Mesothelial cell of epicardium (in vitro differentiated cells): ENCODE measurements around the gene FHIT. TPM values are rescaled to one million over a fixed set of nuclear protein-coding genes. Genes with fewer than 3 reads are reported as not detected.
"Not testable (repeated sequence)": the region's sequence is repeated elsewhere in the genome, so short reads cannot be mapped to it uniquely, and the experiment has no call there.

ENCODE experiments used
- DNase-seq, 2 experiments: peaks; one replicate each; pipeline ENCODE4 v3.0.0; 2021; ENCODE audit warnings: low spot score in 2 of 2; ENCODE audit not compliant: unreplicated experiment in 2 of 2
- H3K27ac Mint-ChIP-seq: 2 replicates; pipeline ENCODE4 v1.8.0; 2021; ENCODE audit warnings: mixed read lengths
- H3K27me3 Mint-ChIP-seq: 2 replicates; pipeline ENCODE4 v1.8.0; 2021; ENCODE audit warnings: low read depth, mixed read lengths
- H3K36me3 Mint-ChIP-seq: 2 replicates; pipeline ENCODE4 v1.8.0; 2021; ENCODE audit warnings: mixed read lengths
- H3K4me1 Mint-ChIP-seq: 2 replicates; pipeline ENCODE4 v1.8.0; 2021; ENCODE audit warnings: mixed read lengths
- H3K4me3 Mint-ChIP-seq: 2 replicates; pipeline ENCODE4 v1.8.0; 2021; ENCODE audit warnings: mild to moderate bottlenecking, moderate library complexity, mixed read lengths
- H3K9me3 Mint-ChIP-seq: 2 replicates; pipeline ENCODE4 v1.8.0; 2021; ENCODE audit warnings: mixed read lengths
- CTCF ChIP-seq: fragments of 200-600 bp; sonication (generic); IDR thresholded peaks from one replicate; pipeline ENCODE4 v1.5.0; 2021; ENCODE audit warnings: antibody characterized with exemption; ENCODE audit not compliant: unreplicated experiment
- total RNA-seq: library from RNA; stranded (reverse); gene quantifications from 3 replicates; pipeline ENCODE4 v1.2.1, GENCODE V29; 2021

The FHIT gene
- total RNA-seq, 1 donor from 2014 or later, result 10.7 TPM

GRCh38 chr3:59938828-59939227 is 1312.4 kb downstream of the FHIT start:
- Mint-ChIP-seq H3K4me1 (peaks cover 13% of the 10 kb centered on the region), H3K4me3 (no peak overlapping the region), H3K9me3 (no peaks in the 10 kb centered on the region), H3K27ac (no peak overlapping the region), H3K27me3 (peaks cover 4% of the 10 kb centered on the region), H3K36me3 (no peaks in the 10 kb centered on the region)
- no peak for DNase-seq
- no peak for TF ChIP-seq CTCF

DNA sequence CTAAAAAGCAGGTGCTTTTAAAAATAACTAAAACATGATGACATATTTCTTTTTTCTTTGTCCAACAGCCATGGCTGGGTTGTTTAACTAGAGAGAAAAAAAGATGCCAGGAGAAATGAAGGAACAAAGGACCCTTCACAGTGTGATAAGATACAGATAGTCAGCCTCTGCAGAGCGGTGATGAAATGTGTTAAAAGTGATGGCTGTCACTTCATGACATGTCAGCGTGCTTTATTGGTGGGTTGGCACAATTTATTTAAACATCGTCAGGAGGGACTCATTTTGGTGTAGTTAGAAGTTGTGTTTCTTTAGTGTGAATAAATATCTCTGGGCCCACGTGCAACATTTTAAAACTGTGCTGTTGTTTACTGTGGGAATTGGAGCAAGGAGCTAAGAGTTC is 1314.1 kb downstream of the FHIT start:
- no peak for TF ChIP-seq CTCF
- H3K36me3 Mint-ChIP-seq, result no peaks in the 10 kb centered on the region
- H3K4me1 Mint-ChIP-seq, result peaks cover 17% of the 10 kb centered on the region
- H3K27ac Mint-ChIP-seq, result no peak overlapping the region
- DNase-seq, result no peak
- peaks cover 6% of the 10 kb centered on the region for H3K27me3 Mint-ChIP-seq
- no peaks in the 10 kb centered on the region for H3K9me3 Mint-ChIP-seq
- H3K4me3 Mint-ChIP-seq, result no peak overlapping the region

DNA sequence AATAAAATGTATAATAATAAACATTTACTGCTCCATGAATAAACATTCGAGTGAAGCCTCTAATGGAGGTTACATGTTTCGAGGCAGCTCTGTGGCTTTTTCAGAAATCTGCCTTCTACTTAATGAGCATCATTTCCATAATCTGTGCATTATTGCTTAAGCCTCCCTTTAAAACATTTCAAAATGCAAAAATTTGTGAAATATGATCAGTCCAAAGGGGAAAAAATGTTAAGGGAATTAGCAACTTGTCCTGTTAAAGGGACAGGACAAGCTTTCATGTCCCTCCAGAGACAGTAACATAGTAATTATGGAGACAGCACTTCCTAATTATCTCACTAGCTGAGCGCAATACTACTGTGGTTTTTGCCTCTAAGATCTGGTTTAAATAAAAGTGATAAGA is 1314.8 kb downstream of the FHIT start:
- no peak overlapping the region for H3K27ac Mint-ChIP-seq
- no peak for TF ChIP-seq CTCF
- peaks cover 6% of the 10 kb centered on the region for H3K27me3 Mint-ChIP-seq
- no peak overlapping the region for H3K4me3 Mint-ChIP-seq
- no peaks in the 10 kb centered on the region for H3K36me3 Mint-ChIP-seq
- H3K9me3 Mint-ChIP-seq, result no peaks in the 10 kb centered on the region
- DNase-seq, result no peak
- peaks cover 17% of the 10 kb centered on the region for H3K4me1 Mint-ChIP-seq

DNA sequence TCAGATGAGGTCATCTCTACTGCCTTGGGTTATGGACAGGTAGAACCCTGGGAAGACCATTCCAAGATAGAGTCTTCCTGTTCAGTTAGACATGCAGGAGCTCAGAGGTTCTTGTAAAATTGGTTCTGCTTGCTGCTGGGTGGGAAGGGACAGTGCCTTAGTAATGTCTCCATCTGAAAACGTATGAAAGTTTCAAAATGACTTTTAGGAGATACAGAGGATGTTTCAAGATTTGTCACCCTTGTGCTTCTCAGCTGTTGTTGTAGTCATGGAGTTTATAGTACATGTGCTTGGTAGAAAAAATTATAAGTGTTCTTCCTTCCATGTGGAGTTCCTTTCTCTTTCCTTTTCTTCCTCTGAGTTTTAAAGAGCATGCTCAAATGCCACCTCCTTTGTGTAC is 1316.2 kb downstream of the FHIT start:
- Mint-ChIP-seq H3K27me3 (peaks cover 4% of the 10 kb centered on the region), H3K4me1 (peaks cover 17% of the 10 kb centered on the region), H3K9me3 (no peaks in the 10 kb centered on the region), H3K27ac (no peak overlapping the region), H3K4me3 (no peak overlapping the region), H3K36me3 (no peaks in the 10 kb centered on the region)
- no peak for TF ChIP-seq CTCF
- no peak for DNase-seq

DNA sequence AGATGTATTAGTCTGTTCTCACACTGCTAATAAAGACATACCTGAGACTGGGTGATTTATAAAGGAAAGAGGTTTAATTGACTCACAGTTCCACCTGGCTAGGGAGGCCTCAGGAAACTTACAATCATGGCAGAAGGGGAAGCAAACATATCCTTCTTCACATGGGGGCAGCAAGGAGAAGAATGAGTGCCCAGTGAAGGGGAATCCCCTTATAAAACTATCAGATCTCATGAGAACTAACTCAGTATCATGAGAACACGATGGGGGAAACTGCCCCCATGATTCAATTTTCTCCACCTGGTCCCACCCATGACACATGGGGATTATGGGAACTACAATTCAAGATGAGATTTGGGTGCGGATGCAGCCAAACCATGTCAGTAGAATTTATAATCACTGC is 1316.7 kb downstream of the FHIT start:
- not testable (repeated sequence) for H3K36me3 Mint-ChIP-seq, H3K4me3 Mint-ChIP-seq, H3K9me3 Mint-ChIP-seq, DNase-seq, H3K27ac Mint-ChIP-seq, H3K27me3 Mint-ChIP-seq
- H3K4me1 Mint-ChIP-seq, result peaks cover 17% of the 10 kb centered on the region

GRCh38 chr3:59930170-59930569 is 1321.1 kb downstream of the FHIT start:
- Mint-ChIP-seq H3K9me3 (no peaks in the 10 kb centered on the region), H3K4me3 (no peak overlapping the region), H3K36me3 (no peaks in the 10 kb centered on the region), H3K4me1 (peaks cover 5% of the 10 kb centered on the region), H3K27ac (no peak overlapping the region), H3K27me3 (peaks cover 16% of the 10 kb centered on the region)
- no peak for TF ChIP-seq CTCF
- no peak for DNase-seq
